GM12878 (cell line): ENCODE data around the gene ADPRM. TPM values are rescaled to one million over a fixed set of nuclear protein-coding genes. Genes with fewer than 3 reads are reported as not detected.

Source experiments
- ATAC-seq: fragments of 200-7000 bp; cut with Tn5 transposase; 3 replicates; pipeline ENCODE4 v1.9.1; 2020; ENCODE audit warnings: mild to moderate bottlenecking, moderate library complexity
- BruUV-seq: library from RNA; stranded (reverse); fragments of 400-500 nt; replicated peaks from 2 replicates; lab custom pipeline; 2021; lab: Mats Ljungman, UMichigan
- CTCF ChIA-PET: fragments of 300-600 bp; sonication (Branson Sonifier 250); formaldehyde crosslinking; extraction: SDS; loops from one replicate; lab custom pipeline; 2021; ENCODE audit warnings: inconsistent platforms; lab: Yijun Ruan, JAX
- POLR2A ChIA-PET: fragments of 350-600 bp; formaldehyde crosslinking; extraction: SDS; loops from one replicate; lab custom pipeline; 2021; ENCODE audit warnings: inconsistent platforms; lab: Charles Lee
- RAD21 ChIA-PET: fragments of 300-600 bp; sonication (Branson Sonifier 250); formaldehyde crosslinking; loops from one replicate; lab custom pipeline; 2023; ENCODE audit warnings: antibody characterized with exemption; ENCODE audit not compliant: unreplicated experiment; lab: Charles Lee
- SMC1A ChIA-PET: fragments of 300-600 bp; sonication (Branson Sonifier 250); formaldehyde crosslinking; loops from one replicate; lab custom pipeline; 2023; ENCODE audit not compliant: unreplicated experiment, uncharacterized antibody; lab: Charles Lee
- DNase-seq: peaks from one replicate; pipeline ENCODE4 v3.0.0-alpha.2; 2011; ENCODE audit warnings: low read depth, low spot score
- FAIRE-seq: peaks from 3 replicates; lab custom pipeline; 2011; peaks lifted over from hg19 to GRCh38; lab: Jason Lieb, UNC
- H2AFZ ChIP-seq: 2 replicates; pipeline ENCODE4 v1.6.0; 2011; ENCODE audit warnings: low read depth, low read length, control low read depth; ENCODE audit not compliant: control insufficient read depth
- H3K27ac ChIP-seq: 2 replicates; pipeline ENCODE4 v1.5.1; 2011; ENCODE audit warnings: control low read depth; ENCODE audit not compliant: control insufficient read depth, insufficient read depth
- H3K27me3 ChIP-seq, 2 experiments: replicated peaks in 1 of 2; 2 replicates each; pipeline versions ENCODE4 v1.6.0 to v1.6.1; 2011; ENCODE audit warnings: low read length in 1 of 2; ENCODE audit not compliant: control insufficient read depth in 2 of 2, insufficient read depth in 2 of 2
- H3K36me3 ChIP-seq, 2 experiments: 2 replicates each; pipeline ENCODE4 v1.5.1; 2011; ENCODE audit warnings: low read length in 1 of 2; ENCODE audit not compliant: control insufficient read depth in 2 of 2, insufficient read depth in 2 of 2
- H3K4me1 ChIP-seq: 2 replicates; pipeline ENCODE4 v1.6.1; 2011; ENCODE audit warnings: mild to moderate bottlenecking, low read length, moderate library complexity, mixed read lengths; ENCODE audit not compliant: control insufficient read depth, insufficient read depth
- H3K4me2 ChIP-seq: 2 replicates; pipeline ENCODE4 v1.6.0; 2011; ENCODE audit warnings: control low read depth; ENCODE audit not compliant: control insufficient read depth, insufficient read depth
- H3K4me3 ChIP-seq: fragments of 200-600 bp; sonication (generic); 2 replicates; pipeline ENCODE4 v1.5.1; 2016
- H3K79me2 ChIP-seq: 2 replicates; pipeline ENCODE4 v1.6.0; 2011; ENCODE audit warnings: low read length; ENCODE audit not compliant: control insufficient read depth, insufficient read depth
- H3K9ac ChIP-seq: 2 replicates; pipeline ENCODE4 v1.8.0; 2011; ENCODE audit warnings: low read length, control low read depth, mixed read lengths; ENCODE audit not compliant: control insufficient read depth, insufficient read depth
- H3K9me3 ChIP-seq: replicated peaks from 3 replicates; pipeline ENCODE4 v1.5.1; 2011; ENCODE audit warnings: mild to moderate bottlenecking, low read length; ENCODE audit not compliant: control insufficient read depth, insufficient read depth
- H4K20me1 ChIP-seq: 2 replicates; pipeline ENCODE4 v1.6.0; 2011; ENCODE audit not compliant: control insufficient read depth, insufficient read depth
- BHLHE40 ChIP-seq, 2 experiments: fragments of 450-650 bp in 1 of 2; IDR thresholded peaks; 2 replicates each; pipeline ENCODE4 v1.6.1; 2011 to 2017; ENCODE audit warnings: low read depth in 2 of 2, borderline replicate concordance in 1 of 2, improper control_type of control experiment in 1 of 2, low read length in 1 of 2, mild to moderate bottlenecking in 1 of 2
- CHD4 ChIP-seq: fragments of 200-600 bp; sonication (generic); IDR thresholded peaks from 2 replicates; pipeline ENCODE4 v1.6.1; 2016; ENCODE audit warnings: mild to moderate bottlenecking
- CREM ChIP-seq: IDR thresholded peaks from 2 replicates; pipeline ENCODE4 v1.6.1; 2014; ENCODE audit warnings: antibody characterized with exemption, low read depth
- EGR1 ChIP-seq, 2 experiments: IDR thresholded peaks; 1 replicate in 1 of 2; 2 replicates in 1 of 2; pipeline ENCODE4 v1.6.1; 2011 to 2012; ENCODE audit warnings: low read depth in 2 of 2, low read length in 2 of 2, borderline replicate concordance in 1 of 2, mild to moderate bottlenecking in 1 of 2, moderate library complexity in 1 of 2
- GATAD2B ChIP-seq: fragments of 450-650 bp; conservative IDR thresholded peaks from 2 replicates; pipeline ENCODE4 v1.6.1; 2017; ENCODE audit warnings: low read depth, mild to moderate bottlenecking, moderate library complexity
- HDAC2 ChIP-seq: fragments of 200-600 bp; sonication (generic); IDR thresholded peaks from 2 replicates; pipeline ENCODE4 v1.6.1; 2017
- IKZF1 ChIP-seq: fragments of 450-650 bp; conservative IDR thresholded peaks from 2 replicates; pipeline ENCODE4 v1.6.1; 2017; ENCODE audit warnings: antibody characterized with exemption, mild to moderate bottlenecking
- IRF4 ChIP-seq: IDR thresholded peaks from 2 replicates; pipeline ENCODE4 v1.6.1; 2011; ENCODE audit warnings: low read depth, low read length
- LARP7 ChIP-seq: fragments of 450-650 bp; IDR thresholded peaks from 2 replicates; pipeline ENCODE4 v1.6.1; 2017; ENCODE audit warnings: mild to moderate bottlenecking
- MAX ChIP-seq: IDR thresholded peaks from 2 replicates; pipeline ENCODE4 v1.6.1; 2012; ENCODE audit warnings: low read depth, low read length, improper control_type of control experiment
- MXI1 ChIP-seq: fragments of 150-350 bp; IDR thresholded peaks from 2 replicates; pipeline ENCODE4 v1.6.1; 2011; ENCODE audit warnings: low read depth, mild to moderate bottlenecking, inconsistent platforms, low read length, improper control_type of control experiment
- NFXL1 ChIP-seq: fragments of 450-650 bp; IDR thresholded peaks from 2 replicates; pipeline ENCODE4 v1.6.1; 2017; ENCODE audit warnings: antibody characterized with exemption, mild to moderate bottlenecking, borderline replicate concordance
- POLR2A ChIP-seq: IDR thresholded peaks from 2 replicates; pipeline ENCODE4 v1.6.1; 2011; ENCODE audit warnings: low read depth, mild to moderate bottlenecking, low read length
- RB1 ChIP-seq: fragments of 450-650 bp; formaldehyde crosslinking; IDR thresholded peaks from 2 replicates; pipeline ENCODE4 v1.6.1; 2017; ENCODE audit warnings: mild to moderate bottlenecking, borderline replicate concordance
- RELA ChIP-seq: fragments of 450-650 bp; IDR thresholded peaks from 2 replicates; pipeline ENCODE4 v1.8.0; 2014; ENCODE audit warnings: borderline replicate concordance; ENCODE audit not compliant: partially characterized antibody
- SKIL ChIP-seq: fragments of 450-650 bp; IDR thresholded peaks from 2 replicates; pipeline ENCODE4 v1.6.1; 2017; ENCODE audit warnings: mild to moderate bottlenecking, low read depth, inconsistent platforms; ENCODE audit not compliant: poor library complexity, severe bottlenecking
- SUPT20H ChIP-seq: IDR thresholded peaks from 2 replicates; pipeline ENCODE4 v1.6.1; 2011; ENCODE audit warnings: low read depth, mild to moderate bottlenecking, low read length, moderate library complexity, borderline replicate concordance; ENCODE audit not compliant: control insufficient read depth
- TCF12 ChIP-seq: IDR thresholded peaks from 2 replicates; pipeline ENCODE4 v1.6.1; 2011; ENCODE audit warnings: low read depth, mild to moderate bottlenecking, low read length
- YBX1 ChIP-seq: fragments of 450-650 bp; IDR thresholded peaks from 2 replicates; pipeline ENCODE4 v1.6.1; 2016; ENCODE audit warnings: antibody characterized with exemption
- YY1 ChIP-seq: IDR thresholded peaks from 2 replicates; pipeline ENCODE4 v1.6.1; 2011; ENCODE audit warnings: low read depth, mild to moderate bottlenecking, low read length
- WGBS: methylation state at CpG from one replicate; pipeline ENCODE4 v1.1.6; 2016; ENCODE audit warnings: low lambda C conversion rate; ENCODE audit not compliant: insufficient replicate concordance, insufficient coverage; ENCODE audit errors: missing lambda C conversion rate; 5-methylcytosine and 5-hydroxymethylcytosine counted together
- in situ Hi-C: fragments of 300-500 bp; cut with MboI; formaldehyde crosslinking; loops from 9 replicates; pipeline ENCODE4 v1.14.3; 2018; ENCODE audit warnings: mixed read lengths
- intact Hi-C: fragments of 100-400 bp; cut with micrococcal nuclease; formaldehyde crosslinking; loops from one replicate; pipeline ENCODE4 v1.14.2; 2022; ENCODE audit not compliant: unreplicated experiment
- polyA plus RNA-seq, 11 experiments: library from polyadenylated mRNA; depleted of rRNA in 4 of 11; unstranded in 6 of 11; stranded (reverse) in 5 of 11; fragments of >200 nt; fragmentation: Nextera tagmentation in 4 of 11; fragmentation: Illumina TruSeq in 1 of 11; extraction: Ambion mirVana in 4 of 11; extraction: Trizol in 1 of 11; gene quantifications; 1 replicate in 1 of 11; 2 replicates in 10 of 11; pipeline versions ENCODE4 v1.2.1 to v1.2.3, GENCODE V29; 2011 to 2016; ENCODE audit warnings: inconsistent platforms in 2 of 11, missing spikeins in 2 of 11, low read depth in 1 of 11
- total RNA-seq, 4 experiments: library from RNA; depleted of rRNA in 3 of 4; stranded (reverse); fragments of >200 nt in 3 of 4; fragmentation: Illumina TruSeq in 1 of 4; extraction: Trizol in 1 of 4; gene quantifications; 2 replicates each; pipeline versions ENCODE4 v1.2.1 to v1.2.3, GENCODE V29; 2013 to 2021

The ADPRM gene
- total and polyA plus RNA-seq, 10 of the 15 experiments (the other 5 are each of a cell fraction or from before 2014, with no cell fraction given): 7.1 to 18.4 (median 8.8) TPM

GRCh38 chr17:10729334-10730193, 32.2 kb downstream of the ADPRM start, which contains the start of gene TMEM220:
TMEM220 (minus strand) TSS chr17:10730023; CDS start chr17:10729851, 172 bp downstream.
- intact Hi-C loops (loop anchor here (10.0 kb wide), 1 partner anchor 95 kb away; no protein-coding TSS in a partner anchor), in situ Hi-C loops (no loop called here)
- no peak within 1 kb of the TSS for H3K27ac ChIP-seq
- ChIA-PET POLR2A (no interaction called here), RAD21 (no interaction called here), CTCF (no interaction called here), SMC1A (no interaction called here)
- peak within 1 kb of the TSS; percentile 15; the same call in 1 of the 2 replicates for H3K9ac ChIP-seq
- ATAC-seq (peak; percentile 93), DNase-seq (no peak), FAIRE-seq (no peak)
- H3K79me2 ChIP-seq: no peaks in the 10 kb centered on the region
- H3K9me3 ChIP-seq: no peaks in the 10 kb centered on the region
- H3K4me3 ChIP-seq: peak within 1 kb of the TSS; percentile 72
- H3K36me3 ChIP-seq: no peaks in the 10 kb centered on the region
- H3K4me1 ChIP-seq: no peaks in the 10 kb centered on the region
- H4K20me1 ChIP-seq: no peaks in the 10 kb centered on the region
- H3K4me2 ChIP-seq: peak within 1 kb of the TSS; percentile 89
- WGBS: 6% methylated on average over 61 of the region's 79 CpGs
- TF ChIP-seq TCF12 (no peak), EGR1 (IDR thresholded peaks at IDR 0.05; ENCODE audit: borderline replicate concordance in 1 of 2, low read depth in 2 of 2, low read length in 2 of 2) (peak in 1 of 2 experiments; percentile 49; a peak in 1 of 3 replicates), HDAC2 (no peak), RELA (no peak), CHD4 (no peak), LARP7 (peak; percentile 52; the same call in 1 of the 2 replicates), RB1 (0 out of 2 replicates have a peak, but pooled peaks have one; percentile 33), POLR2A (peak; percentile 57), SUPT20H (no peak), YY1 (peak; percentile 67), MXI1 (0 out of 2 replicates have a peak, but pooled peaks have one; percentile 28), YBX1 (no peak), CREM (no peak), MAX (peak; percentile 40; the same call in 1 of the 2 replicates), SKIL (no peak), IKZF1 (0 out of 2 replicates have a peak, but pooled peaks have one; percentile 48), GATAD2B (0 out of 2 replicates have a peak, but pooled peaks have one; percentile 46), BHLHE40 (IDR thresholded peaks at IDR 0.05; ENCODE audit: borderline replicate concordance in 1 of 2, low read depth in 2 of 2, low read length in 1 of 2) (peak; percentile 9 to 77; a peak in 2 of 4 replicates), IRF4 (no peak), NFXL1 (no peak)
- BruUV-seq: no TSS peak
- no peaks in the 10 kb centered on the region; a peak in 2 of 4 replicates for H3K27me3 ChIP-seq
- peak within 1 kb of the TSS; percentile 76 for H2AFZ ChIP-seq
